NCI-H2227 (cell line): ENCODE data around the gene DNALI1.
"Not testable (repeated sequence)": the region's sequence is repeated elsewhere in the genome, so short reads cannot be mapped to it uniquely, and the experiment has no call there.

Experiments
- DNase-seq: peaks from one replicate; lab custom pipeline; 2025; ENCODE audit not compliant: unreplicated experiment; lab: John Stamatoyannopoulos, UW

DNALI1 gene

DNA sequence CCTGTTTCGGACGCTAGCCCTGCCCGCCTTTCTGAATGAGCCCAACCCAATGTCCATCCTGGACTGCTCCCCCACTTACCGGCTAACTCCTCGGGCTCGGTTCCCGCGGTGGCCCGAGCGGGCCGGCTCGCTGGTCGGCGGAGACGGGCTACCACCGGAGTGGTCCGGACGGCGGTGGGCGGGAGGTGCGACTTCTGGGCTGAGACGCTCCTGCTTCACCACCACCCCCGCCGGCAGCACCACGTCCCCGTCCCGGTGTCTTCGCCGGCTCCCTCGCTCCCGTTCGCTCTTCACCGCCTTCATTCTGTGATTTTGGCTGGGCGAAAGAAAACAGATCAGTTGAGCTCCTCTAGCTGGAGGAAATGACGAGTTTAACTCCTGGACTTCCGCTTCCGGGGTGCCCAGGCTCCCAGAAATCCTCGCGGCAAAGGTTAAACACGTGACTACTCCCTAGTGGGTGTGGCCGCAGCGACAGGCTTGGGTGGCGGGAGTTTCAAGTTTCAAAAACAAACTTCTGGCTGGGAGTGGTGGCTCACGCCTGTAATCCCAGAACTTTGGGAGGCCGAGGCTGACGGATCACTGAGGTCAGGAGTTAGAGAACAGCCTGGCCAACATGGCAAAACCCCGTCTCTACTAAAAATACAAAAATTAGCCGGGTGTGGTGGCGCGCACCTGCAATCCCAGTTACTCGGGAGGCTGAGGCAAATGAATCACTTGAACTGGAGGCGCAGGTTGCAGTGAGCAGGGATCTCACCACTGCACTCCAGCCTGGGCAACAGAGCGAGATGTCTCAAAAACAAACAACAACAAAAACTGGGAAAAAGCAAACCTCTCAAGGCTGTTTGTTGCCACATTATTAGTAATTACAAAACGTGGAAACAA, 2.6 kb upstream of the DNALI1 start, which contains the start of gene SNIP1:
Gene SNIP1 (minus strand): TSS at position 367 of the 882 bp plus-strand sequence. CDS start 64 bp downstream, at position 303.
- peak; percentile 95 for DNase-seq

DNA sequence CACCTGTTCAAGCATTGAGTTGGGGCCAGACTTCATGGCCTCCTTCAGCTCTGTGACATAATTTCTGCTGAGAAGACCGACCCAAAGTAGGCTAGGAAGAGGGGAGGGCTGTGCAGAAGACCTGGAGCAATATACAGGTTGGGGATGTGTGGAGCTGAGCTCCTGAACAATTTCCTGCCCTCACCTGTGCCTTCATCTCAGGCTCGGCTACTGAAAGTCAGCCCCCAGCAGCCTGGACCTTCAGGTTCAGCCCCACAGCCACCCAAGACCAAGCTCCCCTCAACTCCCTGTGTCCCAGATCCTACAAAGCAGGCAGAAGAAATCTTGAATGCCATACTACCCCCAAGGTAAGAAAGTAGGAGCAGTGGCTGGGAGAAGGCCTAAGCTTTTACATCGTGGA, 662 bp downstream of the DNALI1 start:
- no peak for DNase-seq

DNA sequence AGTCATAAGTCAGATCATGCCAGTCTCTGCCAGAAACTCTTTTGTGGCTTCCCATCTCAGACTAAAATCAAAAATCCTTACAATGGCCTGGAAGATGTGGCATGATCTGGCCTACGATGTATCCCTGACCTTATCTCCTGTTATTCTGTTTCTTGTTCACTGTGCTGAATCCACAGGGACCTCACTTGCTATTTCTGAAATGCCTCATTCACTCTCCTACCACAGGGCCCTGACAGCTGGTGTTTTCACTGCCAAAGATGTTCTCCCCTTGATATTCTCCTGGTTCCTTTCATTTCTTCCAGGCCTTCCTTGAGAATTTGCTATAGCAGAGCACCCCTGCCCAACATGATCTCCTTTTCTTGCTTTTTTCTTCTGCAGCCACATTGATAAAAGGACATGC, 1.7 kb downstream of the DNALI1 start:
- DNase-seq, result no peak

DNA sequence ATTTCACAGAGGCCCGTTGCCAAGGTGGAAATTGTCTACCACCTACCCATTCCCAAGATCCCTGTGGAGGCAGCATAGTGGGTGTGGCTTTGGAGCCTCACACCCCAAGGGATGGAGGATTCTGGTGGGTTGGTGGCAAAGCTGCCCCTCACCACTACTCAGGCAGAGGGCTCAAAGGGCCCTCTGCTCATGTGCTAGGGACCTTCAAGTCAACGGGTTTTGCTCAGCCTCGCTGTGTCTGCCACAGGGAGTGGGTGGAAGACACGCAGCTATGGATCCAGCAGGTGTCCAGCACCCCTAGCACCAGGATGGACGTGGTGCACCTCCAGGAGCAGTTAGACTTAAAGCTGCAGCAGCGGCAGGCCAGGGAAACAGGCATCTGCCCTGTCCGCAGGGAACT, 2.3 kb downstream of the DNALI1 start:
- DNase-seq, result no peak

DNA sequence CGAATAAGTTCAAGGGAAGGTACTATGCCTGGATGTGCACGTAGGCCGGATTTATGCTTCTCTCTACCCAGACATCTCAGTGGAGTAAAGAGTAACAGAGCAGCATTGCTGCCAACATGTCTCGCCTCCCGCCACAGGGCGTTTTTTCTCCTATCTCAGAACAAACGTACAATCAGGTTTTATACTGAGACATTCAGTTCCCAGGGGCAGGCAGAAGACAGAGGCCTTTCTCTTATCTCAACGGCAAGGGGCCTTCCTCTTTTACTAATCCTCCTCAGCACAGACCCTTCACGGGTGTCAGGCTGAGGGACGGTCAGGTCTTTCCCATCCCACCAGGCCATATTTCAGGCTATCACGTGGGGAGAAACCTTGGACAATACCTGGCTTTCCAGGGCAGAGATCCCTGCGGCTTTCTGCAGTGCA, 3.2 kb downstream of the DNALI1 start:
- not testable (repeated sequence) for DNase-seq

DNA sequence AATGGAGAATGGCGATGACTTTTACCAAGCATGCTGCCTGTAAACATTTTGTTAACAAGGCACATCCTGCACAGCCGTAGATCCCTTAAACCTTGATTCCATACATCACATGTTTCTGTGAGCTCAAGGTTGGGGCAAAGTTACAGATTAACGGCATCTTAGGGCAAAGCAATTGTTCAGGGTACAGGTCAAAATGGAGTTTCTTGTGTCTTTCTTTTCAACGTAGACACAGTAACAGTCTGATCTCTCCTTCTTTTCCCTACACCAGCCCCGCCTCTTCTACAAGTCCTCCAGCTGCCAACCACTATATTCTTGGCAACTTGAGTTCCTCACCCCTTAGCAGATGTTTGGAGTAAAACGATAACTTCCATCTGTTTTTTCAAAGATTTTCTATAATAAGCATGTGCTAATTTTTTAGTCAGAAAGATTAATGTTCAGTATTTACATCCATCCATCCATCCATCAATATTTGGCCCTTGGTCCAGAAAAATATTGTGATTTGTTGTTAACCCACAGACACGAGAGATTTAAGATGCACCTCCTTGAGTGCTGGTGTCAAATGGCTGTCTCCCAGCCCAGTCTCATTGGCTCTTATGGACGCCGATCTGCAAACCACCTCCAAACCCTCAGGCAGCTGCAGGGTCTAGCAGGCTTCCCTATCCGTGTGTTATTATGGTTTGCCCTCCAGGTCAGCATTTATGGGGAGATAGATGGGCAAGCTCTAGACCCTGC, 3.8 kb downstream of the DNALI1 start:
- DNase-seq, result no peak

DNA sequence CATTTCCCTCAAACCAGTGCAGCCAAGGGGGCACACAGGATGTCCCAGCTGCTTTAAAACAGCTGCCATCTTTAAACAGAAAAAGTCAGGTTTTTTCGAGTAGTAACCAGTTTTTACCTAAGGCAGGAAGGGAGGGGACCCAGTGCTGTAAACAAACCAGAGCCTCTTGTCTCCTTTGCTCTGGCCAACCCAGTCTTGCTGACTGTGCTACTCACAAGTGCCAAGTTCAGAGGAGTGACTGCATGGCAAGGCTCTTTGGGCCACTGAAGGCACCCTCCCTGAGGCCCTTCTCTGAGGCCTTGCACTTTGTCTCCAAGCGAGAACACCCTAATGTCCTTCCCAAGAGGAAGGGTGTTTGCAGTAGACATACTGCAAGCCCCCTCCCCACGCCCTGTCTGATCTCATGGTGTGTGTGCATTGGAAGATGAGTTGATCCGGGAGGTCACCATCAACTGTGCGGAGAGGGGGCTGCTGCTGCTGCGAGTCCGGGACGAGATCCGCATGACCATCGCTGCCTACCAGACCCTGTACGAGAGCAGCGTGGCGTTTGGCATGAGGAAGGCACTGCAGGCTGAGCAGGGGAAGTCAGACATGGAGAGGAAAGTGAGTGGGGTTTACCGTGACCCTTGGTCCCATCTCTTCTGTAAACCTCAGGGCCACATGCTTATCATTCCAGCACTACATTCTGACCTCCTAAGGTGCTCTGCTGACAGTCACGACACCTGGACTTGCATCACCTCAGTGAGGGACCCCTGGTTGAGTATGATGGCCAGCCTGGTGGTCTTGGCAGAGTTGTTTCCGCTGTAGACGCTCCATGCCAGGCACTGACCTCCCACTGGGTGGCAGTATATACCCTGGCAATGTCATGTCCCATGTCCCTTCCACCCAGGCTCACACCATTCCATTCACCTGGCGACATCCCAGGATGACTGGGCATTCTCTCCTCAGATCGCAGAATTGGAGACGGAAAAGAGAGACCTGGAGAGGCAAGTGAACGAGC, 4.7 kb downstream of the DNALI1 start:
- peak; percentile 8 for DNase-seq

DNA sequence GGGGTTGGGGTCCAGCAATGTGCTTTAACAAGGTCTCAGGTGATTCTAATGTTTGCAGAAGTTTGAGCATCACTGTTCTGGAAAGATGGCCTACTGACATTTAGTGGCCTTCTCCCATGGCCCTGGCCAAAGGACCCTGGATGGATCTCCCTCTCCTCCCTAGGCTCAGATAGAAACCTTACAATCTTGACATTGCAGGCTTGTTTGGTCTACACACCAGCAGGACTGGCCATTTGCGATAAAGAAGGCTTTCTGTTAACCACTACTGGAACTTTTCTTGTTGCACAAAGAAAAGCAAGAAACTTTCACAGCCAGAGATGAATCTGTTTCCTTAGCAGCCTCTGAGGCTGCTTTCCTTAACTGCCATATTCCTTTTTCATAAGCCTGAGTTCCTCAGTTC, 6.2 kb downstream of the DNALI1 start:
- no peak for DNase-seq

DNA sequence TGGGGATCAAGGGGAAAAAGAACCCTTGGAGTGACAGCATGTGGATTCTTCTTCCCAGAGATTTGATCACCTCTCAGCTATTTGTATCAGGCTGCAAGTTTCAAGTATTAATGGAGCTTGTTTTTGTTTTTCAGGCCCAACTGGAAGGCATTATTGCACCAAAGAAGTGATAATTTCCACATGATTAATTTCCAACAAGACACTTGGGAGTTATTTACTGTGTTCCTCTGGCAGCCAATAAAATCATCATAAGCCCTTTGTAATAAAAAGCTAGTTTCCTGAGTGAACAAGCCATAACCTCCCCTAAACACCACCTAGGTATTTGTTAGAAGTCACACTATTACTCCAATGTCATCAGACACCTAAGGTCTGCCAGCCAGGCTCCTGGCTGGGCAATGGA, 8.2 kb downstream of the DNALI1 start:
- no peak for DNase-seq

DNA sequence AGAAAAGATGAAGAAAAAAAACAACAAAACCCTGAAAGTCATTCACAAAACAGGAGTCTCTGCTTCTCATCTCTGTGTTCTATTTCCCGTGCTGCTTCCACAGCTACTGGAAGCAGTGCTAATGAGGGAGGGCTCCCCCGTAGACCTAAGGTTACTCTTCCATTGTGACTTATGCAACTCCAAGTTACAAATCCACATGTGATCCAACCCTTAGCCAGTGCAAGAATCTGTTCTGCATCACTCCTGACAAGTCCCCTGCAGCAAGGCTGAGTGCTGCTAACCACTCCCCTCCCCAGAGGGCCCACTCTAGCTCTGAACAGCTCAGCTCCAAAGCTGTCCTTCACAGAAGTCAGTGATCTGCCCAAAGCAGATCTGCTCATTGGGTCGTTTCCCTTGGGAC, 10.3 kb downstream of the DNALI1 start:
- no peak for DNase-seq

DNA sequence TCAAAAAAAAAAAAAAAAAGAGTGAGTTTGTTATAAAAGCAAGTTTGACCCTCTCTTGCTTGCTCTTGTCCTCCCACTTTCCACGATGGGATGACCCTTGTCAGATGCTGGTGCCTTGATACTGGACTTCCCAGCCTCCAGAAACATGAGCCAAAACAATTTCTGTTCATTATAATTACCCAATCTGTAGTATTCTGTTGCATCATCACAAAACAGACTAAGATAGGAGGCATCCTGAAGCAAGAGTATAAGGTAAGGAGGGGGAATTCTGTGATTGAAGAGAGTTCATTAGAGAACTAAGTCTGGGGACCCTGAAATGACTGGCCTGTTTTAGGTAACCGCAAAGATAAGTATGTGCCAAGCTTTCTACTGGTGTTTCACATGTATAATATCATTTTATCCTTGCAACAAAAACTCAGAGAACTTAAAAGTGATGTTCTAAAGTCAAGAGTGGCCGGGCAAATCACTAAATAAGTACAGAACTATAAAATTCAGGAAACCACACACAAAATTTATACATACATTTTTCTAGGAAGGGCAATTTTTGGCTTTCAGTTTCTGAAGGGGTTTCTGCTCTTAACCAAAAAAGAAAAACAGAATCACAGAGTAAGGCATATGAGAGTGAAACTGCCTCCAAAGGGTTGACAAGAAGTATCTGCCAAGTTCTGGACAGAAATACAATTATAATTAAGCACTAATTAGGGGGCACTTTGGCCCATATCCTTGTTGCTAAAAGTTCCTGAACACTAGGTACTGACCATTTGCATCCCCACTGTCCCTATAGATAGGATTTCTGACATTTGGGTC, 14.0 kb downstream of the DNALI1 start:
- no peak for DNase-seq

DNA sequence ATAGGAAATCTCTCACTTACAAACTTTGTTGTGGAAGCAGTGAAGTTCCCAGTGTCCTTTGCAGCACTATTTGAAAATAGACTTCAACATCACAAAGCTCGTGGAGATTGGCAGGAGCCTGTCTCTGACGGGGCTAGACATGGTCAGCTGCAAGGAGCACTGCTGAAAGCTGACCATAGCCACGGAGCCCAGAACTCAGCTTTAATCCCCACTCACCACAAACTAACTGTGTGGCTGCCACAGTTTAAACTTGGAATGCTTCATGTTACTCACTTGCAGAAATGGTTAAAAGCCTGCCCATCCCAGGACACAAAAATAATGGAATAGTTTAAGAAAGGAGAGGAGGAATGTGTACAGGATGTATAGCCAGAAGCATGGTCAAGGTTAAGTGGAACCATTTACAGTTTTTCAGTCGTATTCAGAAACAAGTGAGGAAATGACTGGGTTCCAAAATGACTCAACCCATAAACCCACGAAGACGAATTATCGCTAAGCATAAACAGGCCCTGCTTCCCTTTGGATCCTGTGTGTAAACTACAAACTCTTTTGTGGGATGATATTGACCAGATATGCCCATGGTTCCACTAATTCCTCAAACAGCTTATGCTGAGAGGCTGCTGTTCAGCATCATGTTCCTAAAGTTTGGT, 18.2 kb downstream of the DNALI1 start:
- no peak for DNase-seq

DNA sequence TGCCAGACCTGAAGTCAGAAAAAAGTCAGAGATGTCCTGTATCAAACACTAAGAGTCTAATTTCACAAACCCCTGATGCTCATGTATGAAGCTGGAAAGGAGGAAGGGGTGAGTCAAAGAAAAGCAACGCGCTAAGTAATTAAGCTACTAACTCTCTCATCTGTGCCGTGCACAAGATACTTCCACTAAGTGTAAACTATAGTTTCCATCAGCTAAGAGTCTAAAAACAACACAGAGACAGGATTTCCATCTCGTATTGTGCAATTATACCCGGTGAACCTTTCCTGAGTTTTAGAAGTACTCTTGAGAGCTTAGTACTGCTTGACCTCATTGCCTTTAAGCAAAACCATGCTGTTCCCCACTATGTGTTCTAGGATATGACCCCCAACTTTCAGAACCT, 19.0 kb downstream of the DNALI1 start:
- no peak for DNase-seq

DNA sequence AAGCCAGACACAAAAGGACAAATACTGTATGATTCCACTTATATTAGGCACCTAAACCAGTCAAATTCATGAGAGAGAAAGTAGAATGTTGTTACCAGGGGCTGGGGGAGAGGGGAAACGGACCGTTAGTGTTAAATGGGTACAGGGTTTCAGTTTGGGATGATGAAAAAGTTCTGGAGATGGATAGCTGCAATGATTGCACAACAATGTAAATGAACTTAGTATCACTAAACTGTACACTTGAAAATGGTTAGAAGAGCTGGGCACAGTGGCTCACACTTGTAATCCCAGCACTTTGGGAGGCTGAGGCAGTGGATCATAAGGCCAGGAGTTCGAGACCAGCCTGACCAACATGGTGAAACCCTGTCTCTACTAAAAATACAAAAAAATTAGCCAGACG, 27.8 kb downstream of the DNALI1 start:
- DNase-seq, result not testable (repeated sequence)

DNA sequence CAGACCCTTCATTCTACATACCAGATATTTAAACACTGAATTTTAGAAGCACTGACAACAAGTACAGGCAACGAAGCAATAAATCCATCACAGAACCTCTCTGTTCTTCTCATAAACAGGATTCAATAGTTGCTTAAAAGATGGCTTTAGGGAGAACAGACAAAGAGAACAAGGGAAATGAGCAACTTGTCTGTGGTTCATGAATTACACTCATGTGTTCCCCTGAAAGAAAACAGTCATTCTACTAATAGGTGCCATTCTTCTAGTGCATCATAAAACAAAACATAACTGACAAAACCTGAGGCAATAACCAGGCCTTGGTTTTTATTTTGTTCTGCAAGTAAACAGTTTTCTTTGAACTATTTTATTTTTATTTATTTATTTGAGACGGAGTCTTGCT, 32.2 kb downstream of the DNALI1 start:
- DNase-seq, result no peak

DNA sequence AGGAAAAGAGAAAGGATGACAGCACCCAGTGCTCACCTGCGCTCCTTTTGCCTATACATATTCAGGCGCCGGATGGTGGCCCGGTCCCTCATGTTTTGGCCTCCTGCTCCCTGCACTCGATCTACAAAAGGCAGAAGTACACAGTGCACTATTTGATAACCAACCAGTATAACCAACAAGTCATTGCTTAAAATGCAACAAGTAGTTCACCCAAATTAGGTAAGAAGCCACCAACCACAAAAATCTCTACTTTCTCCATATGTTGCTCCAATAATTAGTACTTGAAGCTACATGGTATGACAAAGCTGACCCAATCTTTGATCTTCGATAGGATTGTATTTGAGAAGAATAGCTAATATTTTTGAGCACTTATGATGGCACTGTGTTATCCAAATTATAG, 37.0 kb downstream of the DNALI1 start:
- no peak for DNase-seq

DNA sequence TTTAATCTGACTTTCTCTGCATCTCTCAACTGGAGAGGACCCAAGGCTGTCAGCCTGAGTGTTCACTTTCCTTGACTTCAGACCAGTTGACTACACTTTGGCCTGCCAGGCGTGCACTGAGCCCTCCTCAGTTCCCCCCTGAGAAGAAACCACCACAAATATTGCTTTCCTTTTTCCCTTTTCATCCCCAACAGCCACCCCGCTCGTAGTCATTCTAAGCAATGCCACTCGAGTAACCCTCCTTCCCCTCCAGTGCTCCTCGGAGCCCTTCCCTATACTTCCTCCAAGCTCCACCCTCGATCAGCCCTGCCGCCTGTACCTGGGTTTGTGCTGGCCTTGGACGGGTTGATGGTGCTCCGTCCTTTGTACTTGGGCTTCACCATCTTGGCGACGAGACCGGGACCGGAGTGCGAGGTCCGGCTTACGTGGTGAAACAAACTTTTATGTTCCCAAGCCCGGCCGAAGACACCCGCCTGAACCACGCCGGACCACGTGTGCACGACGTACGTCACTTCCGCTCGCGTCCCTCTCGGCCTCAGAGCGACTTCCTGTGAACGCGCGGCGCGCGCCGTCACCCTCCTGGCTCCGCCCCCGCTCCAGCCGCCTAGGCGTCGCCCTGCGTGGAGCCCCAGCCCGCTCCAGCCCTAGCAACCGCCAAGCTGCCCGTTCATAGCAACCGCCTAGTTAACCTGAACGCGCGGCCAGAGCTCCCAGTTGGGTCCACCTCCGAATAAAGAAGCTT, 38.9 kb downstream of the DNALI1 start, which contains the start of gene GNL2:
Gene GNL2 (minus strand): TSS at position 498 of the 742 bp plus-strand sequence. CDS start 115 bp downstream, at position 383.
- peak; percentile 98 for DNase-seq

DNA sequence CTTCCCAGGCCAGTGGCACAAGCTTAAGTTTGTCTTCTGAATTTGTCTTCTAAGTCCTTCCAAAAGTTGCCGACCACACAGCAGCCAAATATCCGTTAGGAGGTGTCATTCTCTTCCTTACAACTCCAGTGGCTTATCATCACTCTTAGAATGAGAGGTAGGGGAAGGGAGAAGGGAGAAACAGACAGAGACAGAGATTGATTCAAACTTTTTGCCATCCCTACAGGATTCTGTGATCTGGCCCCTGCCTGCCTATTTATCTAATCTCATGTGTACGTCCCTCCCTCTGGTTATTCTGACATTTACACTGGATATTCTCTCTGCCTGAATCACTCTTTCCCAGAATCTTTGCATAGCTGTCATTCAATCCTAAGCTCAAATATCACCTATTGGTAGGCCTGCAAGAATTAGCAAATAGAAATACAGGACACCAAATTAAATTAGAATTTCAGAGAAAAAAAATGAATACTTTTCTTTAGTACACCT, 39.5 kb downstream of the DNALI1 start:
- no peak for DNase-seq

DNA sequence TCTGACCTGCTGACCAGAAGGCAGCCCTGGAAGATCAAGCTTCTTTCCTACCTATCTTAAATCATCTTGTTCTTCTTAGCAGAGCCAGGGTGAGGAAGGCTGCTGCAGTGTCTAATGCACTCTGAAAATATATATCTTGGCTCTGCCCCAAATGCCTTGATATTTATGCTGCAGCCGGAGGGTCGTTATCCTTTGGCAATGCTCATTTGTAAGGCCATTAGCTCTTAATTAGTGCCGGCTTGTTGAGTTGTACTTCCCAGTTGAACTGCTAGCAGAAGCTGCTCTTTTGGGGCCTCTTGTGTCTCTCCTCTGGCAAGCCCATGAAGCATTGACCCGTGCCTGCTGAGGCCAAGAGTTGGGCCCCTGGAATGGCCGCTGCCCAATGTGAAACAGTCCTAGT, 43.2 kb downstream of the DNALI1 start:
- DNase-seq, result no peak
